ENCODE results near the gene VSIR.

VSIR gene

GRCh38 chr10:71750986-71751385, 22.3 kb downstream of the VSIR start:
- TF ChIP-seq, protein P1, sequence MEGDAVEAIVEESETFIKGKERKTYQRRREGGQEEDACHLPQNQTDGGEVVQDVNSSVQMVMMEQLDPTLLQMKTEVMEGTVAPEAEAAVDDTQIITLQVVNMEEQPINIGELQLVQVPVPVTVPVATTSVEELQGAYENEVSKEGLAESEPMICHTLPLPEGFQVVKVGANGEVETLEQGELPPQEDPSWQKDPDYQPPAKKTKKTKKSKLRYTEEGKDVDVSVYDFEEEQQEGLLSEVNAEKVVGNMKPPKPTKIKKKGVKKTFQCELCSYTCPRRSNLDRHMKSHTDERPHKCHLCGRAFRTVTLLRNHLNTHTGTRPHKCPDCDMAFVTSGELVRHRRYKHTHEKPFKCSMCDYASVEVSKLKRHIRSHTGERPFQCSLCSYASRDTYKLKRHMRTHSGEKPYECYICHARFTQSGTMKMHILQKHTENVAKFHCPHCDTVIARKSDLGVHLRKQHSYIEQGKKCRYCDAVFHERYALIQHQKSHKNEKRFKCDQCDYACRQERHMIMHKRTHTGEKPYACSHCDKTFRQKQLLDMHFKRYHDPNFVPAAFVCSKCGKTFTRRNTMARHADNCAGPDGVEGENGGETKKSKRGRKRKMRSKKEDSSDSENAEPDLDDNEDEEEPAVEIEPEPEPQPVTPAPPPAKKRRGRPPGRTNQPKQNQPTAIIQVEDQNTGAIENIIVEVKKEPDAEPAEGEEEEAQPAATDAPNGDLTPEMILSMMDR (IDR thresholded peaks at IDR 0.05; ENCODE audit: low read depth, low read length, missing control alignments) = no peak
- in situ Hi-C loops (cut with HindIII; ENCODE audit: low sequenced_read_pairs) = no loop called here
- DNase-seq (ENCODE audit: low read depth) = no peak
- no peak overlapping the region for H3K4me3 ChIP-seq (ENCODE audit: low read depth, low read length)

DNA sequence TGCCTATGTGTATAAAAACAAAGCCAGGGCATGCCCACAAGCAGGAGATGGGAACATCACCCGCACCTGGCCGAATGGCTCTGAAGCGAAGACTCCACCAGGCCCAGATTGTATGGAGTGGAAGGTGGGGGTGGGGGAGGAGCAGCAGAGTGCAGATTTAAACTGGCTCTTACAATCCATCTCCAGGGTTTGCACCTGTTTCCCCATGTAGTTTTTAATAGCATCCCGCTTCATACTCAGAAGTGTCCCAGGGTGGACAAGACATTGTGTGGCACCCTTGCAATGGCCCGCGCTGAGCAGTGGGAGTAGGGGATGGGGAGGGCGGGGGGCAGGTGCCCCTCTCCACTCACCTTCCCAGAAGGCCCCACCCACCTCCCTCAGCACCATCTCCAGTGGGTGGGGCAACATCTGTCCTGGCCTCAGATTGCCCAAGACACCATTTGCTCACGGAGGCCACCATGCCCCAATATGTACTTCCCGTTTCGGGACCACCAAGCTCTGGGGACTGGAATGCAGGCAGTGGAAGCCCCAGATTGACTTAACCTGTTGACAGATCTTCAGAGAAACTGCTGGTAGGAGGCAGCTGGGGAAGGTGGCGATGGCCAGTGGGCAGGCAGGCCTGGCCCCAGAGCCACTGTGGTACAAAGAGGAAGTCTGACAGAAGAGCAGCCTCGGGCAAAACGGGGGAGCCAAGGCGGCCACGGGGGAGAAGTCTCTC, 23.0 kb downstream of the VSIR start:
- TF ChIP-seq, protein P1 (IDR thresholded peaks at IDR 0.05; ENCODE audit: low read depth, low read length, missing control alignments) = no peak
- no peak for DNase-seq (ENCODE audit: low read depth)
- in situ Hi-C loops (cut with HindIII; ENCODE audit: low sequenced_read_pairs) = no loop called here
- no peak overlapping the region for H3K4me3 ChIP-seq (ENCODE audit: low read depth, low read length)

DNA sequence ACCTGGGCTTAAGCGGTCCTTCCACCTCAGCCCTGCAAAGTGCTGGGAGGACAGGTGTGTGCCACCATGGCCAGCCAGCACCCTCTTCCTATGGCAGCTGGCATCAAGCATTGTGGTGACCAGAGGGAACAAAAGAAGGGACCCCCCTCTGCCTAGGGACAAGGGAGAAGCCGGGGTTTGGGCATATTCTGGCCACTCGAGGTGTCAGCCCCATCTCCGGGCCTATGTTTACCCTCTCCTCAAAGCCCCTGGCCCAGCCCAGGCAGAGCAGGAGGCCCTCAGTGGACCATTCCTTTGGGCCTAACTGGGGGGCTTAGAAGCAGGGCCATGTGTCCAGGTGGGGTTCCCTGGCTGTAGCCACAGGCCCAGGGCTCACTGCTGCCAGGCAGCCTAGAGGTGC, 23.9 kb downstream of the VSIR start:
- no peak for DNase-seq (ENCODE audit: low read depth)
- TF ChIP-seq, protein P1 (IDR thresholded peaks at IDR 0.05; ENCODE audit: low read depth, low read length, missing control alignments) = no peak
- no peak overlapping the region for H3K4me3 ChIP-seq (ENCODE audit: low read depth, low read length)
- in situ Hi-C loops (cut with HindIII; ENCODE audit: low sequenced_read_pairs) = no loop called here

GRCh38 chr10:71748671-71749191, 24.6 kb downstream of the VSIR start:
- DNase-seq (ENCODE audit: low read depth) = no peak

GRCh38 chr10:71747551-71748523, 25.5 kb downstream of the VSIR start:
- in situ Hi-C loops (cut with HindIII; ENCODE audit: low sequenced_read_pairs) = no loop called here
- no peak overlapping the region for H3K4me3 ChIP-seq (ENCODE audit: low read depth, low read length)
- DNase-seq (ENCODE audit: low read depth) = no peak
- TF ChIP-seq, protein P1 (IDR thresholded peaks at IDR 0.05; ENCODE audit: low read depth, low read length, missing control alignments) = no peak

More at GRCh38 chr10:71748671-71749191, 24.6 kb downstream of the VSIR start:
- TF ChIP-seq, protein P1 (IDR thresholded peaks at IDR 0.05; ENCODE audit: low read depth, low read length, missing control alignments) = no peak
- H3K4me3 ChIP-seq (ENCODE audit: low read depth, low read length) = no peak overlapping the region
- in situ Hi-C loops (cut with HindIII; ENCODE audit: low sequenced_read_pairs) = no loop called here

GRCh38 chr10:71747039-71747531, 26.2 kb downstream of the VSIR start:
- no peak for DNase-seq (ENCODE audit: low read depth)
- TF ChIP-seq, protein P1 (IDR thresholded peaks at IDR 0.05; ENCODE audit: low read depth, low read length, missing control alignments) = no peak
- H3K4me3 ChIP-seq (ENCODE audit: low read depth, low read length) = no peak overlapping the region
- in situ Hi-C loops (cut with HindIII; ENCODE audit: low sequenced_read_pairs) = no loop called here
